ENCODE results near the gene BRD1.

BRD1 gene

GRCh38 chr22:49749227-49749626, 78.4 kb downstream of the BRD1 start:
- no peak for DNase-seq

- DNase-seq: no peak
These were observed 79.2 kb downstream of the BRD1 start for GRCh38 chr22:49748514-49748913.

GRCh38 chr22:49747716-49748115, 80.0 kb downstream of the BRD1 start:
- no peak for DNase-seq

GRCh38 chr22:49747130-49747529, 80.5 kb downstream of the BRD1 start:
- no peak for DNase-seq

- no peak for DNase-seq
These were observed 81.6 kb downstream of the BRD1 start for GRCh38 chr22:49746065-49746464.

- DNase-seq: no peak
These were observed 87.4 kb downstream of the BRD1 start for GRCh38 chr22:49740242-49740641.

GRCh38 chr22:49739138-49739537, 88.5 kb downstream of the BRD1 start:
- no peak for DNase-seq

GRCh38 chr22:49738566-49738965, 89.1 kb downstream of the BRD1 start:
- DNase-seq: no peak

- no peak for DNase-seq
These were observed 89.7 kb downstream of the BRD1 start for GRCh38 chr22:49738006-49738405.

GRCh38 chr22:49737101-49737551, 90.5 kb downstream of the BRD1 start:
- DNase-seq: no peak

- DNase-seq: no peak
These were observed 91.1 kb downstream of the BRD1 start for GRCh38 chr22:49736538-49736937.

GRCh38 chr22:49735901-49736421, 91.7 kb downstream of the BRD1 start:
- no peak for DNase-seq

- no peak for DNase-seq
These were observed 92.2 kb downstream of the BRD1 start for GRCh38 chr22:49735411-49735900.

- no peak for DNase-seq
These were observed 92.8 kb downstream of the BRD1 start for GRCh38 chr22:49734882-49735281.

GRCh38 chr22:49734390-49734789, 93.3 kb downstream of the BRD1 start:
- no peak for DNase-seq

- DNase-seq: no peak
These were observed 94.0 kb downstream of the BRD1 start for GRCh38 chr22:49733631-49734030.

GRCh38 chr22:49730656-49731055, 97.0 kb downstream of the BRD1 start:
- no peak for DNase-seq

- DNase-seq: no peak
These were observed 99.0 kb downstream of the BRD1 start for GRCh38 chr22:49728570-49729271.

GRCh38 chr22:49727881-49728569, 99.6 kb downstream of the BRD1 start:
- no peak for DNase-seq

GRCh38 chr22:49727191-49727880, 100.3 kb downstream of the BRD1 start:
- DNase-seq: no peak

- DNase-seq: no peak
These were observed 101.0 kb downstream of the BRD1 start for GRCh38 chr22:49726701-49727101.

- DNase-seq: no peak
These were observed 101.5 kb downstream of the BRD1 start for GRCh38 chr22:49726022-49726681.

- DNase-seq: no peak
These were observed 102.2 kb downstream of the BRD1 start for GRCh38 chr22:49725516-49725915.
